Transverse colon (tissue), 4 donors: ENCODE results near the gene ROBO1. TPM values are rescaled to one million over a fixed set of nuclear protein-coding genes. Genes with fewer than 3 reads are reported as not detected.
"Not testable (repeated sequence)": the region's sequence is repeated elsewhere in the genome, so short reads cannot be mapped to it uniquely, and the experiment has no call there.

Source experiments
- DNase-seq: peaks from one replicate; pipeline ENCODE4 v3.0.0-alpha.2; 2019
- H3K27ac ChIP-seq, 4 donors: fragments of 200-600 bp; sonication (generic); 2 replicates each; pipeline ENCODE4 v1.5.1; 2016 to 2018; ENCODE audit warnings: inconsistent platforms in 4 of 4
- H3K27me3 ChIP-seq: fragments of 200-600 bp; sonication (generic); 2 replicates; pipeline ENCODE4 v1.5.1; 2017; ENCODE audit warnings: inconsistent platforms
- H3K36me3 ChIP-seq, 4 donors: fragments of 200-600 bp; sonication (generic); 2 replicates each; pipeline ENCODE4 v1.5.1; 2017 to 2019; ENCODE audit warnings: inconsistent platforms in 4 of 4
- H3K4me1 ChIP-seq, 4 donors: fragments of 200-600 bp; sonication (generic); 2 replicates each; pipeline ENCODE4 v1.5.1; 2017 to 2020; ENCODE audit warnings: inconsistent platforms in 4 of 4
- H3K4me3 ChIP-seq, 4 donors: fragments of 200-600 bp; sonication (generic); 1 replicate in 1 of 4; 2 replicates in 3 of 4; pipeline versions ENCODE4 v1.5.1 to v1.6.1; 2017 to 2019; ENCODE audit warnings: inconsistent platforms in 4 of 4
- H3K9me3 ChIP-seq, 2 donors: fragments of 200-600 bp; sonication (generic); 2 replicates each; pipeline ENCODE4 v1.5.1; 2017 to 2019; ENCODE audit warnings: inconsistent platforms in 2 of 2
- CTCF ChIP-seq, 5 experiments: fragments of 200-600 bp in 3 of 5; fragments of 450-650 bp in 2 of 5; sonication (generic) in 3 of 5; IDR thresholded peaks; 1 replicate in 2 of 5; 2 replicates in 3 of 5; pipeline ENCODE4 v1.5.1; 2016 to 2017; ENCODE audit warnings: antibody characterized with exemption in 5 of 5, inconsistent platforms in 3 of 5, mild to moderate bottlenecking in 2 of 5, moderate library complexity in 1 of 5
- EP300 ChIP-seq: sonication (generic); formaldehyde crosslinking; IDR thresholded peaks from one replicate; pipeline ENCODE4 v1.6.1; 2017; ENCODE audit warnings: antibody characterized with exemption, low read depth
- POLR2A ChIP-seq: fragments of 450-650 bp; IDR thresholded peaks from one replicate; pipeline ENCODE4 v1.6.1; 2016; ENCODE audit warnings: antibody characterized with exemption, mild to moderate bottlenecking, moderate library complexity
- POLR2AphosphoS5 ChIP-seq, 3 donors: sonication (generic); formaldehyde crosslinking; IDR thresholded peaks; one replicate each; pipeline ENCODE4 v1.6.1; 2016; ENCODE audit warnings: antibody characterized with exemption in 3 of 3
- WGBS, 2 donors: methylation state at CpG; one replicate each; pipeline ENCODE4 v1.1.5; 2018; ENCODE audit warnings: low coverage in 1 of 2; 5-methylcytosine and 5-hydroxymethylcytosine counted together
- in situ Hi-C, 4 donors: fragments of 200-750 bp; cut with MboI; loops; one replicate each; pipeline versions ENCODE4 v1.15.0 to v1.15.1; 2017; ENCODE audit warnings: low sequenced_read_pairs in 3 of 4, low pct_ligation_motif_present in 1 of 4, low pct_unique_long_range_greater_than_20kb in 1 of 4
- intact Hi-C: fragments of 100-400 bp; cut with DNase I; formaldehyde crosslinking; loops from one replicate; pipeline ENCODE4 v1.15.1; 2023; ENCODE audit warnings: low total_unique reads
- total RNA-seq, 4 donors: library from RNA; depleted of rRNA; stranded (reverse); fragments of >200 nt; gene quantifications; one replicate each; pipeline ENCODE4 v1.1.0, GENCODE V29; 2016

ROBO1 gene
- total RNA-seq, 4 donors from 2014 or later: 7.6 to 68.7 (median 9.1) TPM

GRCh38 chr3:78757731-78758130, 1010.1 kb downstream of the ROBO1 start:
- WGBS, 2 donors: 42 to 83% methylated on average over 2 to 4 of the region's 4 CpGs
- no peaks in the 10 kb centered on the region for H3K4me1 ChIP-seq

GRCh38 chr3:78754066-78754743, 1013.6 kb downstream of the ROBO1 start:
- Histone ChIP-seq H3K9me3 (no peaks in the 10 kb centered on the region), H3K4me1 (no peaks in the 10 kb centered on the region), H3K4me3 (no peak overlapping the region), H3K27me3 (no peaks in the 10 kb centered on the region), H3K36me3 (no peaks in the 10 kb centered on the region), H3K27ac (no peak overlapping the region)
- WGBS, 2 donors: 66 to 71% methylated on average over 3 of the region's 3 CpGs
- in situ Hi-C loops: no loop called here
- DNase-seq: no peak
- TF ChIP-seq EP300 (no peak), POLR2A (no peak), CTCF (IDR thresholded peaks at IDR 0.05) (no peak), POLR2AphosphoS5 (IDR thresholded peaks at IDR 0.05) (no peak)
- intact Hi-C loops: no loop called here

More at GRCh38 chr3:78757731-78758130, 1010.1 kb downstream of the ROBO1 start:
- DNase-seq: no peak
- in situ Hi-C loops (no loop called here), intact Hi-C loops (no loop called here)
- TF ChIP-seq CTCF (IDR thresholded peaks at IDR 0.05) (no peak), POLR2AphosphoS5 (IDR thresholded peaks at IDR 0.05) (no peak), POLR2A (no peak), EP300 (no peak)
- Histone ChIP-seq H3K27ac (no peak overlapping the region), H3K27me3 (no peaks in the 10 kb centered on the region), H3K36me3 (no peaks in the 10 kb centered on the region), H3K4me3 (no peak overlapping the region), H3K9me3 (no peaks in the 10 kb centered on the region)

GRCh38 chr3:78751266-78751665, 1016.5 kb downstream of the ROBO1 start:
- in situ Hi-C loops: no loop called here
- Histone ChIP-seq H3K9me3 (no peaks in the 10 kb centered on the region), H3K4me1 (no peaks in the 10 kb centered on the region), H3K27ac (no peak overlapping the region), H3K4me3 (no peak overlapping the region), H3K27me3 (no peaks in the 10 kb centered on the region), H3K36me3 (no peaks in the 10 kb centered on the region)
- TF ChIP-seq EP300 (no peak), POLR2AphosphoS5 (IDR thresholded peaks at IDR 0.05) (no peak), POLR2A (no peak), CTCF (IDR thresholded peaks at IDR 0.05) (no peak)
- WGBS, 2 donors: 67 to 80% methylated on average over 1 of the region's 1 CpG
- no peak for DNase-seq
- intact Hi-C loops: no loop called here

GRCh38 chr3:78750291-78750690, 1017.5 kb downstream of the ROBO1 start:
- H3K4me3 ChIP-seq, H3K9me3 ChIP-seq, H3K27me3 ChIP-seq, intact Hi-C loops, H3K4me1 ChIP-seq, H3K27ac ChIP-seq, in situ Hi-C loops, DNase-seq, H3K36me3 ChIP-seq: not testable (repeated sequence)
- WGBS, 2 donors: 76 to 92% methylated on average over 3 of the region's 3 CpGs

GRCh38 chr3:78749056-78749455, 1018.7 kb downstream of the ROBO1 start:
- Histone ChIP-seq H3K4me3 (no peak overlapping the region), H3K27ac (no peak overlapping the region), H3K36me3 (no peaks in the 10 kb centered on the region), H3K4me1 (no peaks in the 10 kb centered on the region), H3K27me3 (no peaks in the 10 kb centered on the region), H3K9me3 (no peaks in the 10 kb centered on the region)
- in situ Hi-C loops (no loop called here), intact Hi-C loops (no loop called here)
- DNase-seq: no peak
- TF ChIP-seq EP300 (no peak), CTCF (IDR thresholded peaks at IDR 0.05) (no peak), POLR2AphosphoS5 (IDR thresholded peaks at IDR 0.05) (no peak), POLR2A (no peak)
